ENCODE results near the gene ZNF638.

ZNF638 gene

DNA sequence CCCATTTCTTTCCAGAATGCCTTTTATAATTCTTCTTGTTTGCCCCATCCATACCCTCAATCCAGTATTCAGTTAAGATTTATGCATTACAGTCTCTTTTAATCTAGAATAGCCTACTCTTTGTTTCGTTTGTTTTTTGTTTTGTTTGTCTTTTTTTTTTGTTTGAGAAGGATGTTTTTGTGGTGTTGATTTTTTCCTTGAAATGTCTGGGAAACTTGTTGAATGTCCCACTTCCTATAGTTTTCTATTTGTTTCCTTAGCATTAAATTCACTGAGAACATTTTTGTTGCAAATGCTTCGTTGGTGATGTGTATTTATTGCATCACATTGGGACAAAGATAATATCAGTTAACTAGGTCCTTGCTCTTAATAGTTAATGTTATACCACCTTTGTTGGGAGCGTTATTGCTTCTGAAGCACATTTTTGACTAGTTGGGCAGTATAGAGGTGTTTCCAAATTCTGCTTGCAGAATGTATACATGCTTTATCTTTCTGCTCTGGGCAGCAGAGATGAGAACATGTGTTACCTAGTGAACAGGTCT, 28.9 kb downstream of the ZNF638 start:
- Histone ChIP-seq H3K36me3 (ENCODE audit: control insufficient read depth in 2 of 2, insufficient read depth in 1 of 2, low read length in 2 of 2) (peaks cover 58 to 80% of the 10 kb centered on the region in 2 experiments), H3K9me3 (ENCODE audit: control insufficient read depth, insufficient read depth, low read depth, low read length) (no peaks in the 10 kb centered on the region), H3K4me1 (ENCODE audit: control insufficient read depth, insufficient read depth, low read length) (no peaks in the 10 kb centered on the region), H3K4me3 (ENCODE audit: low read depth, low read length) (no peak overlapping the region), H3K27ac (ENCODE audit: extremely low read depth, low read depth, low read length) (no peak overlapping the region)
- POLR2A ChIA-PET = no interaction called here
- CTCF ChIA-PET = interaction anchor here (1.0 kb wide), 1 partner anchor 29 kb away, joined by 4 read pairs; the partner anchor contains the start of gene ZNF638
- TF ChIP-seq ZNF335 (tag by site-specific recombination; conservative IDR thresholded peaks at IDR 0.05) (no peak), SCRT2 (tag by site-specific recombination; IDR thresholded peaks at IDR 0.05) (peak; percentile 74), SCRT1 (tag by site-specific recombination; IDR thresholded peaks at IDR 0.05; ENCODE audit: borderline replicate concordance) (peak; percentile 57)

- ChIA-PET POLR2A (no interaction called here), CTCF (interaction anchor here (1.0 kb wide), 1 partner anchor 30 kb away, joined by 4 read pairs; the partner anchor contains the start of gene ZNF638)
- H3K27ac ChIP-seq (ENCODE audit: extremely low read depth, low read depth, low read length) = no peak overlapping the region
- H3K4me1 ChIP-seq (ENCODE audit: control insufficient read depth, insufficient read depth, low read length) = no peaks in the 10 kb centered on the region
- H3K9me3 ChIP-seq (ENCODE audit: control insufficient read depth, insufficient read depth, low read depth, low read length) = no peaks in the 10 kb centered on the region
- TF ChIP-seq ZNF654 (tag by site-specific recombination; IDR thresholded peaks at IDR 0.05; ENCODE audit: low read depth) (no peak), ZNF37A (tag by site-specific recombination; IDR thresholded peaks at IDR 0.05) (no peak), ZNF175 (tag by site-specific recombination; IDR thresholded peaks at IDR 0.05) (no peak), ZBTB7A (tag by site-specific recombination; IDR thresholded peaks at IDR 0.05; ENCODE audit: low read depth) (no peak), KLF7 (tag by site-specific recombination; IDR thresholded peaks at IDR 0.05; ENCODE audit: borderline replicate concordance) (no peak), ZSCAN5A (tag by site-specific recombination; IDR thresholded peaks at IDR 0.05) (no peak), ZNF624 (tag by site-specific recombination; IDR thresholded peaks at IDR 0.05) (no peak), PRDM10 (tag by site-specific recombination; IDR thresholded peaks at IDR 0.05) (no peak), ZNF777 (tag by site-specific recombination; IDR thresholded peaks at IDR 0.05; ENCODE audit: borderline replicate concordance) (no peak), ZNF202 (tag by site-specific recombination; IDR thresholded peaks at IDR 0.05; ENCODE audit: borderline replicate concordance) (no peak), ZNF23 (tag by site-specific recombination; IDR thresholded peaks at IDR 0.05; ENCODE audit: borderline replicate concordance) (no peak), KLF16 (tag by site-specific recombination; IDR thresholded peaks at IDR 0.05) (no peak), ZNF324 (tag by site-specific recombination; IDR thresholded peaks at IDR 0.05) (no peak)
- TF ChIP-seq, protein P1, sequence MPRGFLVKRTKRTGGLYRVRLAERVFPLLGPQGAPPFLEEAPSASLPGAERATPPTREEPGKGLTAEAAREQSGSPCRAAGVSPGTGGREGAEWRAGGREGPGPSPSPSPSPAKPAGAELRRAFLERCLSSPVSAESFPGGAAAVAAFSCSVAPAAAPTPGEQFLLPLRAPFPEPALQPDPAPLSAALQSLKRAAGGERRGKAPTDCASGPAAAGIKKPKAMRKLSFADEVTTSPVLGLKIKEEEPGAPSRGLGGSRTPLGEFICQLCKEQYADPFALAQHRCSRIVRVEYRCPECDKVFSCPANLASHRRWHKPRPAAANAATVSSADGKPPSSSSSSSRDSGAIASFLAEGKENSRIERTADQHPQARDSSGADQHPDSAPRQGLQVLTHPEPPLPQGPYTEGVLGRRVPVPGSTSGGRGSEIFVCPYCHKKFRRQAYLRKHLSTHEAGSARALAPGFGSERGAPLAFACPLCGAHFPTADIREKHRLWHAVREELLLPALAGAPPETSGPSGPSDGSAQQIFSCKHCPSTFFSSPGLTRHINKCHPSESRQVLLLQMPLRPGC (tag by site-specific recombination; IDR thresholded peaks at IDR 0.05) = no peak
- peaks cover 61 to 83% of the 10 kb centered on the region in 2 experiments for H3K36me3 ChIP-seq (ENCODE audit: control insufficient read depth in 2 of 2, insufficient read depth in 1 of 2, low read length in 2 of 2)
- H3K4me3 ChIP-seq (ENCODE audit: low read depth, low read length) = no peak overlapping the region
These were observed 30.0 kb downstream of the ZNF638 start for GRCh38 chr2:71361631-71362030.
